ENCODE data around the gene LDLRAD4.

DNA sequence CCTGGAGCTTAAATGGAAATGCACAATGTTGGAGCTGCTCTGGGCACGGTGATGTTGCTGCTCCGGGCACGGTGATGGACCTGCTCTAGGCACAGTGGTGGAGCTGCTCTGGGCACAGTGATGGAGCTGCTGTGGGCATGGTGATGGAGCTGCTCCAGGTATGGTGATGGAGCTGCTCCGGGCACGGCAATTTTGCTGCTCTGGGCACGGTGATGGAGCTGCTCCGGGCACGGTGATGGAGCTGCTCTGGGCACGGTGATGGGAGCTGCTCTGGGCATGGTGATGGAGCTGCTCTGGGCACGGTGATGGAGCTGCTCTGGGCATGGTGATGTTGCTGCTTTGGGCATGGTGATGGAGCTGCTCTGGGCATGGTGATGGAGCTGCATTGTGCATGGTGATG is 79.7 kb downstream of the LDLRAD4 start:
- TF ChIP-seq POLR2A (IDR thresholded peaks at IDR 0.05; ENCODE audit: low read depth, low read length) = no peak
- TF ChIP-seq POLR2AphosphoS5 (IDR thresholded peaks at IDR 0.05; ENCODE audit: low read depth, low read length) = no peak

Data from GM12891 (cell line).